ENCODE measurements around the gene CHPF.

Gene CHPF

DNA sequence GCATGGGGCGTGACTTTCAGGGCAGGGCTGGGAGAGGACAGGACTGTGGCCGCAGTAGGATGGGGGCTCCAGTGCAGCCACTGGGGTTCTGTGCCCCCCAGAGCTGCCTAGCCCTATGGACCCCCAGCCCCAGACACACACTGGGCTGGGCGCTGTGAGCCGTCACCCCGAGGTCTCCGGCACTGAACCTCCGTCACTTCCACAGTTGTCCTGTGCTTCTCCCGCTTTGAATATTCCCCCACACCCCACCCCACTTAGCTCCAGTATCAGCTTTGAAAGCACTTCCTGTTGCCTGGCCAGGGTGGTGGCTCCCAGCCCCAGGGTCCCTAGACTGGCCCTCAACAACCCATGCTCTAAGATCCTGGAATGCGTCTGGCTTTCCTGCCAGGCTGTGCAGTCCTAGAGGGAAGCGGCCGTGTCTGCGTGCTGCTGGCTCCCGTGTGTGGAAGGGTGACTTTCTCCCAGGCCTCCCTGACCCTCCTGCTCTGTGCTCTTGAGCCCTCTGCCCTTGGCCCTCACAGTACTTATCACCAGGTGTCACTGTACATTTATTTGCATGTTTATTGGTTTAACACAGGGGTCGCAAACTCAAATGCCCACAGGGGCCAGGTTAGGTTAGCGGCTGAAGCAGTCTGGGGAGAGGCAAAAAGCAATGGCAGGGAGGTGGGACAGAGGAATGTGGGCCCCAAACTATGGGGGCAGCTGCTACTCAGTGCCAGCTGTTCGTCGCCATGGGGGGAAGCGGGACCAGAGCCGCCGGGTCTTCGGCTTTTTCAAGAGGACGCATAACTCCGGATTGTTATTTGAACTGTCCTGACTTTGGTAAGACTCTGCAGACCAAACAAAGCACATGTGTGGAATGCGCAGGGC, 17.8 kb upstream of the CHPF start:
- no peak for FAIRE-seq
- DNase-seq (ENCODE audit: insufficient read length, low spot score), result no peak
- no peak for TF ChIP-seq POLR2A (IDR thresholded peaks at IDR 0.05; ENCODE audit: low read depth, low read length)

DNA sequence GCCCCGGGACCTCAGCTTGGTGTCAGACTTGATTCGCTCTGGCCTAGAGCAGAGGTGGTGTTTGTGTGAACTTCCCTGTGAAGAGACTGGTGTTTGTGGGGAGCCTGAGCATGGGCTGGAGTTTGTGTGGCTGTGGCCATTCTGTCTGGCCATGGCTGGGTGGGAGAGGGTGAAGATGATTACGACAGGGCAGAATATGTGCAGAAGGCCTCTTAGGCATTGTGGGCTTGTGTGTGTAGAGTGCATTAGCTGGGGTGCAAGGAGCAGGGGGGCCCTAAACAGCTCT, 17.2 kb upstream of the CHPF start:
- no peak for TF ChIP-seq POLR2A (IDR thresholded peaks at IDR 0.05; ENCODE audit: low read depth, low read length)
- no peak for FAIRE-seq
- no peak for DNase-seq (ENCODE audit: insufficient read length, low spot score)

DNA sequence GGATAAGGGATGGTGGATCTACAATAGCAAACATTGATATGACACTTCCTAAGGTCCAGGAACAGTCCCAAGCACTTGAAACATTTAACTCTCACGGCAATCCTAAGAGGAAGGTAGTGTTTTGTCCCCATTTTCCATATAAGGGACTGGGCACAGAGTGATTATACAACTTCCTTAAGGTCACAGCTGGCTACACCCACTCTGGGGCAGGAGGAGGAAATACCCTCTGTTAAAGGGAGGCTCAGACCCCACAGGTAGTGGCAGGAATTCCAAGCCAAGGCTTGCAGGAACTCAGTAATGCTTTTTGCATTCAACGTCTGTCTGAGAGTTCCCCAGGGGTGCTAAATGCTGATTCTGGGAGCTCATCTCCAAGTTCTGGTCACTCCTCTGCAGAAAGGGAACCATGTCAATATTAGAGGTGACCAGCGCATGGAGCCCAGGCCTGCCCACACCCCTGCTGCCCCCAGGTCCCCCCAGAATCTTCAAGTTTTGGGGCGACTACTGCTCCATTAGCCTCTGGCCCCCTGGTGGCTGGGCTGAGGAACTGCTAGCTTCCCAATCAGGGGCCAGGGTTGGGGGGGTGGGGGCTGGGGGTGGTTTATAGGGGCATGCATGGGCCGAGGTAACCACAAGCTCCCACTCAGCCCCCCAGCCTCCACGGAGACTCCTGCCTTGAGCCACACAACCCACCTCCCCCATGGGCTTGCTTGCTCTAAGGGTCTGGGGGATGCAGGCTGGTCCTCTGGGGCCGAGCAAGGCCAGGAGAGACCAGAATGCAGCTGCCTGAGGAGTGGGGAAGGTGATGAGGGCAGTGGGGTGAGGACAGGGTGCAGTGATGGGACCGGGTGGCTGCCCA, 16.7 kb upstream of the CHPF start:
- DNase-seq (ENCODE audit: insufficient read length, low spot score) (no peak), FAIRE-seq (no peak)
- no peak for TF ChIP-seq POLR2A (IDR thresholded peaks at IDR 0.05; ENCODE audit: low read depth, low read length)

DNA sequence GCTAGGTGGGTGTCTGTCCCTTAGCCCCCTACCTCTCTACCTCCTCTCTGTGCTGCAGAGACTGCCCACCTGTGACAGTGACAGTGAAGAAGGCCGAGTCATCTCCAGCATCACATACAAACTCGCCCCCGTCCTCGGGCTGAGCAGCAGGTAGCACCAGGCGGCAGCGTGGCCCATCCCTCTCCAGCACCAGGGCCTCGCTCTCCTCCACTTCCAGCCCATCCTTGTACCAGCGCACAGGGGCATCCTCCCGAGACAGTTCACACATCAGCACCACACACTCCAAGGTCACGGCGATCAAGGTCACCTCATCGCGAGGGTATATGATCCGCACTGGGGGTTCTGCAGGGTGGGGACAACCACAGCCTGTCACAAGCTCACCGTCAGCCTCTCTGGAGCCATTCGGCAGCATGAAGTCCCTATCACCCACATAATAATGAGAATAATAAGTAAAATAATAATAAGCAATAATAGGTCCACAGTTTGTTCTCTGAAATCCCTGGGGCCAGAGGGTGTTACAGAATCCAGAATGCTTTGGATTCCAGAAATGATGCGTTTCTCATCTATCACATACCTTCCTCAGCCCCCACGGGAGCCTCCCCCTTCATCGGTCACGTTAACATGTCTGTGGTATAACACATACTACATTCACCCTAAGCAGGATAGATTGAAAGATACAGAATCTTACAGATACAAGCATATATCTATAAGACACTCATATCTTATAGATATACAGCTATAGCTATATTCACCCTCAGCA, 15.7 kb upstream of the CHPF start:
- FAIRE-seq (no peak), DNase-seq (ENCODE audit: insufficient read length, low spot score) (no peak)
- TF ChIP-seq POLR2A (IDR thresholded peaks at IDR 0.05; ENCODE audit: low read depth, low read length), result no peak

DNA sequence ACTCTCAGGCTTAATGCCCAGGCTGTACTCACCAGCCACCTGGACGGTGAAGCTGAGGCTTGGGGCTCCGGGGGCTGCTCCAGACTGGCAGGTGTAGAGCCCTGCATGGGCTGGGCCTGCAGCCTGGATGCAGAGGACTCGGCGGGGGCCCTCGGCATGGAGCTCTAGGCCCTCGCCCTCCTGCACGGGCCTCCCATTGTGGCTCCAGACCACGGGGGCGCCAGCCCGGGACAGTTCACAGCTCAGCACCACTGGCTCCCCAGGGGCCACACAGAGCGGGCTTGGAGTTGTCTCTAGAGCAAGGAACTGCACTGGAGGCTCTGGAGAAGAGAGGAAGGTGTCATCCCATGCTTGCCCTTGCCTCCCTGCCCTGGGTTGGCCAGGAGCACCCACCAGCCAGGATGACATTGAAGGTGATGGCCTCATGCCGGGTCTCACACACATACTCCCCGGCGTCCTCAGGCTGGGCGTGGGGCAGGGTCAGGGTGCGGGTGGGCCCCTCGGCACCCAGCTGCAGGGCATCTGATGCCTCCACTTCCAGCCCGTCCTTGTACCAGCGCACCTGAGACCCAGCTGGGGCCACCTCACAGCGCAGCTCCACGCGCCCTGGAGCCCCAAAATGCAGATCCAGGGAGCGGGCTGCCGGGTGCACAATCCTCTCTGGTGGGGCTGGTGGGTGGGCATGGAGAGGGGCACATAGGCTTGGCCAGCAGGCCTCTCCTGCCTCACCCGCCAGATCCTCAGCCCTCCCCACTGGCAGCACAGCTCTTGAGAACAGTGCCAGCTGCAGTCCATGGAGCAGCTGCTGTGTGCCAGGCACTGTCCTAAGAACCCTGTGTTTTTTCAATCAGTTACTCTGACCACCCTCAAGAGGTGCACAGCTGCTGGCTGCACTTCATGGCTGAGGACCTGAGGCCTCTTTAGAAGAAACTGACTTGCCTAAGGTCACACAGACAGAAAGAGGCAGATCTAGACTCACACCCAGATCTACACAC, 14.5 kb upstream of the CHPF start:
- DNase-seq (ENCODE audit: insufficient read length, low spot score) (no peak), FAIRE-seq (no peak)
- no peak for TF ChIP-seq POLR2A (IDR thresholded peaks at IDR 0.05; ENCODE audit: low read depth, low read length)

DNA sequence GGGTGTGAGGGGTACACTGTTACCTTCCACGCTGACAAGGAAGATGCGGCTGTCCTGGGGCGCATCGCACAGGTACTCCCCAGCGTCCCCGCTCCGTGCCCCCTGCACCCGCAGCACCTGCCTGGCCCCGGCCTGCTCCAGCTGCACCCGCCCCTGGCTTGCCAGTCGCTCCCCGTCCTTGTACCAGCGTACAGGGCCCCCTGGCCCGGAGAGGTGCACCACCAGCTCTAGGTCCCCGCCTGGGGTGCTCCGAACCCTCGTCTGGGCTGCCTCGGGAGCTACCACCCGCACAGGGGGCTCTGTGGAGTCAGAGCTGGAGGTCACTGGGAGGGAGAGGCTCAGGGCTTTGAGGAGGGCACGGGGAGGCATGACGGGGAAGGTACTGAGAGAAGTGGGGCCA, 13.7 kb upstream of the CHPF start:
- no peak for TF ChIP-seq POLR2A (IDR thresholded peaks at IDR 0.05; ENCODE audit: low read depth, low read length)
- DNase-seq (ENCODE audit: insufficient read length, low spot score) (no peak), FAIRE-seq (no peak)

DNA sequence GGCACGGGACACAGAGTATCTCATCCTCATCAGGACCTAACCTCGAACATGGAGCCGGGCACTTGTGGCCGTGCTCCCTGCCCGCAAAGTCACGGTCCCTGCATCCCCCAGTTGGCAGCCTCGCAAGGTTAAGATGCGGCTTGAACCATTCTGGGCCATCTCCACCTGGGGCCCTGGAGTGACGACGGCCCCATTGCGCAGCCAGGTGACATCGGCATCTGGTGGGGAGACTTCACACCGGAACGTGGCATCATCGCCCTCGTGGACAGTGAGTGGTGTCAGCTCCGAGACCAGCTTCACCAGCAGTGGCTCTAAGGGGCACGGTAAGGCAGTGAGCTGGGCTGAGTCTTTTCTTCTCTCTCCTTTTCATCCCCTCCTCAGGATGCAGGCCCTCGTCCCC, 12.8 kb upstream of the CHPF start:
- no peak for FAIRE-seq
- no peak for DNase-seq (ENCODE audit: insufficient read length, low spot score)
- TF ChIP-seq POLR2A (IDR thresholded peaks at IDR 0.05; ENCODE audit: low read depth, low read length), result no peak

DNA sequence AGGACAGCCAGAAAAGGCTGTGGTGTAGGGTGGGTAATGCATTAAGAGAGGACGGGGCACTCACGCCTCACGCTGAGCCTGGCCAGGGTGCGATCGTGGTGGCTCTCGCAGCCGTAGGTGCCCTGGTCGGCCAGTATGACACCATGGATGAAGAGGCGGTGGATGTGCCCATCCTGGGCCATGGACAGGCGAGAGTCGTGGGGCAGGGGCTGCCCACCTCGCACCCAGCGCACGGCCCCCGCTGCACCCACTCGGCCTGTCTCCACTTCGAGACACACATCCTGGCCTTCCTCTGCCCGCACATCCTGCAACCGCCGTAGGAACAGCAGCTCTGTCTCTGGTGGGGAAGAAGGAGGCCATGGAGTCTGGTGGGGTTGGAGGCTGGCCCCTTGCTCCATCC, 12.3 kb upstream of the CHPF start:
- DNase-seq (ENCODE audit: insufficient read length, low spot score) (no peak), FAIRE-seq (no peak)
- TF ChIP-seq POLR2A (IDR thresholded peaks at IDR 0.05; ENCODE audit: low read depth, low read length), result no peak

DNA sequence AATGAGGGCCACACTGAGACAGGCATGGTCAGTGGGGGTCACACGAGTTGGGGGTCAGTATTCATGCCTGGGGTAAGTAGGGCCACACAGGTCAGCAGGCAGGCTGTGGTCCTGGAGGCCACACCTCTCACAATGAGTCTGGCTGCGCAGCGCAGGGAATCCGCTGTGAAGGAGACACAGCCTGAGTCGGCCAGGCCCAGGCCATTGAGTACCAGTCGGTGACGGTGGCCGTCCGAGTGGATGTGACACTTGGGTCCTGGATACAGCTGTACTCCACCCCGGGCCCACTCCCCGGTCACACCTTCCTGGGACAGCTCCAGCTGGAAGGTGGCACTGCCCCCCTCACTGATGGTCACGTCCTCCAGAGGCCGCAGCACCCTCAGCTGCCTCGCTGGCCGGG, 10.7 kb upstream of the CHPF start:
- FAIRE-seq (no peak), DNase-seq (ENCODE audit: insufficient read length, low spot score) (no peak)
- TF ChIP-seq POLR2A (IDR thresholded peaks at IDR 0.05; ENCODE audit: low read depth, low read length), result no peak

DNA sequence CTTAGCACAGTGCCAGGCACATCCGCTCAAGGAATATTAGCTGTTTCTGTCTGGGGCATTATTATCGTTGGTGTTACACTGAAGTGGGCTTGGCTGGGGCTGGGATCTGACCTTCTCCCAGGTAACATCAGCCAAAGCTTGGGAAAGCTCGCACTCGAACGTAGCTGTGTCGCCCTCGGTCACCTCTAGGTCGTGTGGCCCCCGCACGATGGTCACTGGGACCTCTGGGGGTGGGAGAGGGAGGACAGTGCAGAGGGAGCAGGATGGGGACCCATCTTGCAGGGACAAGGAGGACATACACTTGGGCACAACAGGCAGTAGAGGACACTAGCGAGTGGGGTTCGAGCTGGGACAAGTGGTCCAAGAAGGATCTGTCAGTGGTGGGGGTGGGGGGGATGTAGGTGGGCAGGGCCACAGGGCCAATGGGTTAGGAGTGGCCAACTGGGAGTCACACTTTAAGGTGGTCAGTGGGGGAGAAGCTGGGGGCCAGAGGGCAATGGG, 9.9 kb upstream of the CHPF start:
- TF ChIP-seq POLR2A (IDR thresholded peaks at IDR 0.05; ENCODE audit: low read depth, low read length), result no peak
- no peak for DNase-seq (ENCODE audit: insufficient read length, low spot score)
- no peak for FAIRE-seq

DNA sequence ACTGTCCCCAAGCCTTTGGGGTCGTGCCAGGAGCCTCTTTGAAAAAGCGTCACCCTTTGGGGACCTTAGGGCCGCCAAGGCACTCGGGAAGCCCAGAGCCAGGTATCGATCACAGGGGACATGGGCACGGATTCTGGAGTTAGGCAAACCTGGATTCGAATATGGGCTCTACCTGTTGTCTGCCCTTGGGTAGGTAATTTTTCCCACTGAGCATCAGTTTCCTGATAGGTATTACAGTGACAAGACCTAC, 9.5 kb upstream of the CHPF start:
- DNase-seq (ENCODE audit: insufficient read length, low spot score) (no peak), FAIRE-seq (no peak)
- no peak for TF ChIP-seq POLR2A (IDR thresholded peaks at IDR 0.05; ENCODE audit: low read depth, low read length)

DNA sequence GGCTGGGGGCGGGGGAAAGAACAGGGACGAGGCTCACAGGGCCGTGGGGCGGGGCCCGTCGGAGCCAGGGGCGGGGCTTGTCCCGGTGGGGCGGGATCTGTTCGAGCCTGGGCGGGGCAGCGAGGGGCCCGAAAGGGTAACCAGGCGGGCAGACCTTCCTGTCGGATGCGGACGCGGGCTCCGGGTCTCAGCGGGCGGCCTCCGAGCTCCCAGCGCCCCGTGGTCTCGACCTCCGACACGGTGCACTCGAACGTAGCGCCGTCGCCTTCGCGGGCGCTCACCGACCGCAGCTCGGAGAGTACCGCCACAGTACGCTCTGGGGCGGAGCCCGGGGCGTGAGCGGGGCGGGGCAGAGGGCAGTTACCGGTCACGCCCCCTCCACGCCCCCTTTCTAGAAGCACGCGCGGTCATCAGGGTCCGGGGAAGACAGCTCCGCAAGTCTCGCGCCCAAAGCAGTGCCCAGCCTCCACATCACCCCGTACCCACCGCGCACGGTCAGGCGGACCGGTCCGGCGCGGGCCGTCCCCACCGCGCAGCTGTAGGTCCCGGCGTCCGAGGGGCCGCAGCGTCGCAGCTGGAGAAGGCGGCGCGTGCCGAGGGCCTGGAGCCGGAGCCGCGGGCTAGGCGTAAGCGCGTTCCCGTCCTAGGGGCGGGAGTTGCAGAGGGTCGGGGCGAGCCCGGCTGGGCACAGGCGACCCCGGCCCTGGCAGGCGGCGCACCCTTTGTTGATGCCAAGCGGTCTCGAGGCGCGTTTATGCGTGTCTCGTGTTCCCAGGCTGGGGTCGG, 9.0 kb upstream of the CHPF start:
- FAIRE-seq (no peak), DNase-seq (ENCODE audit: insufficient read length, low spot score) (peak; percentile 82)
- peak; percentile 9; the same call in 1 of the 2 replicates for TF ChIP-seq POLR2A (IDR thresholded peaks at IDR 0.05; ENCODE audit: low read depth, low read length)
